Upper lobe of left lung (tissue), 6 donors: ENCODE results near the gene JMJD8. TPM values are rescaled to one million over a fixed set of nuclear protein-coding genes. Genes with fewer than 3 reads are reported as not detected.
A peak's percentile ranks its signal among the peaks of the same experiment; 100 is the strongest.

Experiments
- ATAC-seq, 2 donors: fragments of 200-7000 bp; cut with Tn5 transposase; one replicate each; pipeline ENCODE4 v1.9.1; 2022; ENCODE audit warnings: mild to moderate bottlenecking in 2 of 2, moderate library complexity in 2 of 2; ENCODE audit not compliant: low FRiP score in 2 of 2
- DNase-seq, 2 donors: peaks; one replicate each; pipeline ENCODE4 v3.0.0-alpha.2; 2019 to 2020
- H3K27ac ChIP-seq, 4 donors: fragments of 200-600 bp; sonication (generic); one replicate each; pipeline ENCODE4 v1.5.1; 2016 to 2019
- H3K27me3 ChIP-seq, 4 donors: fragments of 200-600 bp; sonication (generic); one replicate each; pipeline ENCODE4 v1.5.1; 2017 to 2019
- H3K36me3 ChIP-seq, 4 donors: fragments of 200-600 bp; sonication (generic); one replicate each; pipeline ENCODE4 v1.5.1; 2016 to 2019
- H3K4me1 ChIP-seq, 4 donors: fragments of 200-600 bp; sonication (generic); one replicate each; pipeline ENCODE4 v1.5.1; 2018 to 2019
- H3K4me3 ChIP-seq, 4 donors: fragments of 200-600 bp; sonication (generic); one replicate each; pipeline ENCODE4 v1.5.1; 2017 to 2019; ENCODE audit warnings: mild to moderate bottlenecking in 2 of 4, moderate library complexity in 1 of 4
- H3K9me3 ChIP-seq, 4 donors: fragments of 200-600 bp; sonication (generic); one replicate each; pipeline ENCODE4 v1.5.1; 2018 to 2019
- CTCF ChIP-seq, 6 experiments: fragments of 450-650 bp in 4 of 6; fragments of 200-600 bp in 2 of 6; sonication (generic) in 2 of 6; IDR thresholded peaks; one replicate each; pipeline ENCODE4 v1.5.1; 2016 to 2019; ENCODE audit warnings: antibody characterized with exemption in 6 of 6
- EP300 ChIP-seq, 4 donors: sonication (generic); formaldehyde crosslinking; IDR thresholded peaks; one replicate each; pipeline ENCODE4 v1.5.1; 2017; ENCODE audit warnings: antibody characterized with exemption in 4 of 4, control low read depth in 2 of 4
- POLR2A ChIP-seq, 4 donors: fragments of 450-650 bp; IDR thresholded peaks; one replicate each; pipeline ENCODE4 v1.5.1; 2016 to 2017; ENCODE audit warnings: antibody characterized with exemption in 4 of 4, mild to moderate bottlenecking in 2 of 4
- POLR2AphosphoS5 ChIP-seq, 2 donors: sonication (generic); formaldehyde crosslinking; IDR thresholded peaks; one replicate each; pipeline ENCODE4 v1.5.1; 2017; ENCODE audit warnings: antibody characterized with exemption in 2 of 2
- WGBS, 2 donors: methylation state at CpG; one replicate each; pipeline ENCODE4 v1.1.5; 2017 to 2018; 5-methylcytosine and 5-hydroxymethylcytosine counted together
- total RNA-seq, 6 donors: library from RNA; depleted of rRNA in 4 of 6; stranded (reverse); fragments of >200 nt in 4 of 6; gene quantifications; one replicate each; pipeline versions ENCODE4 v1.1.0 to v1.2.1, GENCODE V29; 2016 to 2021
- donor health status: DM: no; HTN: no; CAD: no; lungs with moderate emphysema.
- donor health status: DM: no; HTN: yes; CAD: no; lungs with severe emphysema.

The JMJD8 gene
- total RNA-seq, 6 donors from 2014 or later, result 60.0 to 109 (median 65.5) TPM

GRCh38 chr16:720990-721764, 37.0 kb upstream of the JMJD8 start, which contains the start of gene ANTKMT:
Gene ANTKMT, plus strand, starts transcription at chr16:721146. Its CDS starts 129 bp downstream, at chr16:721275.
- WGBS, 2 donors, result 23 to 44% methylated on average over 16 to 19 of the region's 106 CpGs
- Histone ChIP-seq H3K27ac (peak within 1 kb of the TSS; percentile 76 to 87 (median 87)), H3K9me3 (no peaks in the 10 kb centered on the region), H3K27me3 (peaks cover 0 to 13% (median under 1%) of the 10 kb centered on the region in 4 donors), H3K4me1 (peaks cover 19 to 42% (median 37%) of the 10 kb centered on the region in 4 donors), H3K4me3 (peak within 1 kb of the TSS; percentile 70 to 95 (median 82)), H3K36me3 (peaks cover 0 to 3% (median 0%) of the 10 kb centered on the region in 4 donors)
- ATAC-seq (peak; percentile 77 to 93), DNase-seq (peak; percentile 87 to 97)
- TF ChIP-seq EP300 (IDR thresholded peaks at IDR 0.05) (no peak), POLR2A (IDR thresholded peaks at IDR 0.05) (peak in 3 of 4 donors; percentile 38 to 93 (median 51)), CTCF (IDR thresholded peaks at IDR 0.05) (peak in 5 of 6 experiments; percentile 25 to 62 (median 32)), POLR2AphosphoS5 (IDR thresholded peaks at IDR 0.05) (peak; percentile 49 to 80)

- no peaks in the 10 kb centered on the region for H3K9me3 ChIP-seq
- H3K27me3 ChIP-seq, result peaks cover 0 to 10% (median 0%) of the 10 kb centered on the region in 4 donors
- no peak for TF ChIP-seq POLR2AphosphoS5 (IDR thresholded peaks at IDR 0.05)
- no peak for TF ChIP-seq CTCF (IDR thresholded peaks at IDR 0.05)
- peak overlapping the region; percentile 76 to 87 (median 87) for H3K27ac ChIP-seq
- H3K36me3 ChIP-seq, result peaks cover 0 to 3% (median 0%) of the 10 kb centered on the region in 4 donors
- 0% methylated on average over 8 to 33 of the region's 38 CpGs for WGBS, 2 donors
- DNase-seq, result no peak
- peaks cover 26 to 45% (median 40%) of the 10 kb centered on the region in 4 donors for H3K4me1 ChIP-seq
- H3K4me3 ChIP-seq, result peak overlapping the region; percentile 70 to 95 (median 82)
- peak in 1 of 2 donors; percentile 56 for ATAC-seq
Observed at GRCh38 chr16:720447-720989, 36.4 kb upstream of the JMJD8 start.

GRCh38 chr16:719815-720446, 35.8 kb upstream of the JMJD8 start:
- no peaks in the 10 kb centered on the region for H3K9me3 ChIP-seq
- DNase-seq (peak in 1 of 2 donors; percentile 39), ATAC-seq (no peak)
- H3K4me1 ChIP-seq, result peaks cover 28 to 49% (median 42%) of the 10 kb centered on the region in 4 donors
- peak overlapping the region; percentile 76 to 87 (median 87) for H3K27ac ChIP-seq
- peaks cover 0 to 10% (median 0%) of the 10 kb centered on the region in 4 donors for H3K27me3 ChIP-seq
- peaks cover 0 to 3% (median 0%) of the 10 kb centered on the region in 4 donors for H3K36me3 ChIP-seq
- TF ChIP-seq CTCF (IDR thresholded peaks at IDR 0.05) (no peak), EP300 (IDR thresholded peaks at IDR 0.05) (no peak), POLR2AphosphoS5 (IDR thresholded peaks at IDR 0.05) (no peak), POLR2A (IDR thresholded peaks at IDR 0.05) (no peak)
- 7 to 8% methylated on average over 8 to 15 of the region's 16 CpGs for WGBS, 2 donors
- H3K4me3 ChIP-seq, result peak overlapping the region in 3 of 4 donors; percentile 75 to 95 (median 90)

- ATAC-seq (no peak), DNase-seq (no peak)
- H3K4me1 ChIP-seq, result peaks cover 34 to 57% (median 48%) of the 10 kb centered on the region in 4 donors
- H3K27ac ChIP-seq, result no peak overlapping the region
- peaks cover 0 to 10% (median 0%) of the 10 kb centered on the region in 4 donors for H3K27me3 ChIP-seq
- WGBS, 2 donors, result 63 to 78% methylated on average over 5 to 6 of the region's 6 CpGs
- TF ChIP-seq EP300 (IDR thresholded peaks at IDR 0.05), result no peak
- TF ChIP-seq CTCF (IDR thresholded peaks at IDR 0.05), result no peak
- no peaks in the 10 kb centered on the region for H3K9me3 ChIP-seq
- H3K36me3 ChIP-seq, result peaks cover 0 to 3% (median 0%) of the 10 kb centered on the region in 4 donors
- H3K4me3 ChIP-seq, result no peak overlapping the region
Observed at GRCh38 chr16:718922-719321, 34.8 kb upstream of the JMJD8 start.
